GM12874 (cell line): Measurements from ENCODE around the gene KRTAP12-1.

ENCODE experiments used
- CTCF ChIP-seq: IDR thresholded peaks from 2 replicates; pipeline ENCODE4 v1.5.1; 2011; ENCODE audit warnings: low read depth, mild to moderate bottlenecking, control low read depth, low read length, moderate library complexity; ENCODE audit not compliant: insufficient read depth

Gene KRTAP12-1

DNA sequence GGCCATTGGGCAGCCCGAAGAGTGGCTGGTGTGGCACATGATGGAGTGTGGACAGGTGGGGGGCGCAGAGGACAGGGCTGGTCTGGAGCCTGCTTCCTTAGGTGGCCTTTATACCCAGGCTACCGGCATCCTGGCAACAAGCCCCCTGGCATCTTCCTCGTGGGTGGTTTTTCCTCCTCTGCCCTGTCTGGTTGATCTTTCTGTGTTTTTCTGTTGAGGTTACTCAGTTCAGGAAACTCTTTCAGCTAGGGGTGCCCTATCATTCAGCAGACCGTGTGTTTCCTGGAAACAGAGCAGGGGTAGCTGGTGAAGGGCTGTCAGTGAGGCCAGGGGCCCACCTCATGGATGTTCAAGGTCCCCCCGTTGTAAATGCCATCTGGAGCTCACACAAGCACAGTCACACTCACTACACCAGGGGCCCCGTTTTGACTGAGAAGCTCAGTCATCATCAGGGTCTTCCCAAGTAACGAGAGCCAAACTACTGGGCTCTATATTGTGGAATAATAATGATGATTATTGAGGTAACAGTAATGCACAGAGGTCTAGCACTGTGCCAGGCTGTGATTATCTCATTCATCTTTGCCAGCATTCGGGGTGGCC lies 27.3 kb downstream of the KRTAP12-1 start, which contains the start of gene KRTAP12-4:
Gene KRTAP12-4, minus strand, starts transcription at position 84 of the 600 bp plus-strand sequence. Its CDS starts 45 bp downstream, at position 39.
- TF ChIP-seq CTCF: no peak

- TF ChIP-seq CTCF: no peak
Measured at GRCh38 chr21:44653656-44654575, 28.0 kb downstream of the KRTAP12-1 start.

DNA sequence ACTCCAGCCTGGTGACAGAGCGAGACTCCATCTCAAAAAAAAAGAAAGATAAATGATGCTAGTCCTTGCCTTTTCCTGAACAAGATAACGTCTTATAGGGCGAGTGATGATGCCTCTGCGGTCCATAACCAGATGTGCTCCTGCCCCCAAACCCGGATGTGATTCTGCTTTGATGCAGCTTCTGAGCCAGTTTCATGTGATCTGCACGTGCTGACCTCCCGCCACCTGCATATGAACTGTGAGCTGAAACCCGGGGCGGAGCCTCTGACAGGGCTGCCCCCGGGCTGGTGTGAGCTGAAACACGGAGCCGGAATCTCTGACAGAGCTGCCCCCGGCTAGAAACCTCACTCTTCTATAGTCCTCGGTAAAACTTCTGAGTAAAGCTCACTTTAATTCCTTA lies 28.8 kb downstream of the KRTAP12-1 start:
- no peak for TF ChIP-seq CTCF

DNA sequence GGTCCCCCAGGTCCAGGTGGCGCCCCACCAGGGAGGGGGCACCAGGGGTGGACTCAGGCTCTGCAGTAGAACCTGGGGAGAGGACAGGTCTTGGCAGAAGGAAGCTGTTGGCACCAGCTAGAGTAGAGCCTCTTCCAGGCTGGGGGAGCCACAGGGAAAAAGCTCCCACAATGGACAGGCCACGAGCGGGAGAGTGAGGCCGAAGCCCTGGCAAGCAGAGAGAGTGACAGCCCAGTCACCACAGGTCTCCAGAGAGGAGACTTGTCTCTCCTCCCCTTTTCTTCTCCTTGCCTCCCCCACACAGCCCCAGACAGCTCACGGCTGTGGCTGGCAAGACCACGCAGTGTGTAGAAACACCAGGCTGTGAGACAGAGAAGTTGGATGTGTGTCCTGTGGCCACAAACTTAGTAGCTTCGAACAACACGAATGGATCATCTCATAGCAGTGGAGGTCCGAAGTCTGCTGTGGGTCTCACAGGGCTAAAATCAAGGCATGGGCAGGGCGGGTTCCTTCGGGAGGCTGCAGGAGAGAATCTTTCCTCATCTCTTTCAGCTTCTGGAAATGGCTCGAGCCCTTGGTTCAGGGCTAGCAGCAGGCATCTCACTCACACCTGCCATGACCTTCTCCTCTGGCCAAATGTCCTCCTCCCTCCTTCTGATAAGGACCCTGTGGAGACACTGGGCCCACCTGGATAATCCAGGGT lies 30.8 kb downstream of the KRTAP12-1 start:
- no peak for TF ChIP-seq CTCF

DNA sequence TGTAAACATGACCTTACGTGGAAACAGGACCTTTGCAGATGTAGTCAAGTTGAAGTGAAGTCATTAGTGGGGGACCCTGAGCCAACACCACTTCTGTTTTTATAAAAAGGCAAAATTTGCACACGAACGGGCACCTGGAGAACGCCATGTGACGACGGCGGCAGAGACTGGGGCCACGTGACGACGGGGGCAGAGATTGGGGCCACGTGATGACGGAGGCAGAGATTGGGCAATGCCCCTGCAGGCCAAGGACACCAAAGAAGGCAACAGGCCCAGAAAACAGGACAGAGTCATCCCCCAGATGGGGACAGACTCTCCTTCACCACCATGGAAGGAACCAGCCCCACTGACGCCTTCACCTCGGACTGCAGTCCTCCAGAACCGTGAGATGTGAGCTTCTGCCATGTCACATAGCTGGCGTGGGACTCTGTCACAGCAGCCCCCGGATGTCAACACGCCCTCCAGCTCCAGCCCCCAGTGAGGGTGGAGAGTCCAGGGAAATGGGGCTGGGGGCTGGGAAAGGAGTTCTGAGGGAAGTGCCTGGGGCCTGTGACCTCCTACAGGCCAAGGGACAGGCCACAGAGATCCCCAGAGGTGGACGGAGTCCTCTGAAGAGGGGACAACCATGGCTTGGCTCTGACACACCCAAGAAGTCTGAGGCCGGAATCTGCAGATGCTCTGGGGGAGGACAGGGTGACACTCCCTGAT lies 31.5 kb downstream of the KRTAP12-1 start:
- TF ChIP-seq CTCF: no peak

GRCh38 chr21:44649521-44650100 lies 32.4 kb downstream of the KRTAP12-1 start:
- no peak for TF ChIP-seq CTCF
